ENCODE data around the gene NUDCD3. TPM values are rescaled to one million over a fixed set of nuclear protein-coding genes. Genes with fewer than 3 reads are reported as not detected.

Gene NUDCD3
- total and polyA plus RNA-seq, 2 of the 8 experiments (the other 6 are each of a cell fraction or from before 2014, with no cell fraction given): 35.2 to 93.7 TPM

DNA sequence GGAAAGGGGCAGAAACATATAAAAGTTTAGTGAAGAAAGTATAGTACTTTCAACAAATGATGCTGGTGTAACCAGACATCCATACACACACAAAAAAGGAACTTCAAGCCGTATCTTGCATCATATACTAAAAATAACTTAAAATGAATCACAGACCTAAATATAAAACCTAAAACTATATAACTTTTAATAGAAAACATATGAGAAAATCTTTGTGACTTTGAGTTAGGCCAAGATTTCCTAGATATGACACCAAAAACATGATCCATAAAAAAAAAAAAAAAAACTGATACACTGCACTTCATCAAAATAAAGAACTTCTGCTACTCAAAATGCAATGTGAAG is 40.9 kb downstream of the NUDCD3 start:
- Histone ChIP-seq H3K4me3 (ENCODE audit: extremely low read depth in 1 of 4, insufficient read depth in 2 of 4, low read depth in 3 of 4, low read length in 4 of 4) (no peak overlapping the region), H3K27ac (ENCODE audit: low read depth, low read length) (no peak overlapping the region), H4K8ac (ENCODE audit: extremely low read depth, insufficient read depth, low read length) (no peak overlapping the region), H3K14ac (ENCODE audit: insufficient read length) (no peak overlapping the region), H4K20me1 (replicated peaks in 1 of 2; ENCODE audit: control insufficient read depth in 1 of 2, insufficient read depth in 2 of 2, low read length in 2 of 2) (peaks cover 3 to 8% of the 10 kb centered on the region in 2 experiments), H3K4me1 (replicated peaks in 1 of 4; ENCODE audit: control insufficient read depth in 3 of 4, insufficient read depth in 4 of 4, low read length in 3 of 4) (peaks cover 0 to 10% (median 5%) of the 10 kb centered on the region in 4 experiments; a peak in 5 of 7 replicates), H3K23ac (ENCODE audit: insufficient read length) (no peak overlapping the region), H2AFZ (ENCODE audit: low read length) (no peak overlapping the region), H2AK5ac (ENCODE audit: low read depth, low read length) (no peak overlapping the region), H2BK120ac (replicated peaks; ENCODE audit: low read depth, low read length) (no peak overlapping the region), H3K18ac (ENCODE audit: extremely low read depth, low read length) (no peak overlapping the region), H3K79me2 (ENCODE audit: control insufficient read depth in 1 of 2, insufficient read depth in 2 of 2, low read length in 2 of 2) (peaks cover 3 to 42% of the 10 kb centered on the region in 2 experiments; a peak in 3 of 4 replicates), H3K79me1 (ENCODE audit: low read depth, low read length) (peaks cover 15% of the 10 kb centered on the region), H3K4me2 (ENCODE audit: insufficient read depth in 1 of 2, low read depth in 2 of 2, low read length in 2 of 2) (no peak overlapping the region), H3K9me3 (ENCODE audit: insufficient read depth in 2 of 2, low read depth in 1 of 2, low read length in 1 of 2) (no peaks in the 10 kb centered on the region), H2BK12ac (ENCODE audit: low read depth, low read length) (no peak overlapping the region), H2BK5ac (ENCODE audit: low read depth, low read length) (no peak overlapping the region), H3K56ac (replicated peaks; ENCODE audit: insufficient read length, low read depth, low read length) (no peak overlapping the region), H3K9ac (replicated peaks in 1 of 4; ENCODE audit: extremely low read depth in 1 of 4, low read depth in 3 of 4, low read length in 3 of 4) (no peak overlapping the region), H3K4ac (replicated peaks; ENCODE audit: insufficient read length, low read depth, low read length) (no peak overlapping the region), H3K23me2 (ENCODE audit: low read depth, low read length) (no peaks in the 10 kb centered on the region), H4K5ac (ENCODE audit: insufficient read length, low read depth, low read length) (no peak overlapping the region), H2BK20ac (ENCODE audit: low read length) (no peak overlapping the region), H4K91ac (replicated peaks; ENCODE audit: insufficient read length, low read length) (no peak overlapping the region), H2BK15ac (ENCODE audit: low read length) (no peak overlapping the region), H3K27me3 (replicated peaks in 1 of 4; ENCODE audit: control insufficient read depth in 3 of 4, extremely low read depth in 1 of 4, insufficient read depth in 3 of 4, low read length in 3 of 4) (no peaks in the 10 kb centered on the region), H3K36me3 (ENCODE audit: control insufficient read depth in 2 of 4, insufficient read depth in 4 of 4, low read length in 3 of 4) (peaks cover 0 to 3% (median 0%) of the 10 kb centered on the region in 4 experiments; a peak in 3 of 8 replicates)
- no peak for DNase-seq (ENCODE audit: low read depth in 1 of 2, low spot score in 2 of 2)
- CTCF ChIA-PET (ENCODE audit: partially characterized antibody): interaction anchor here (1.3 kb wide), 1 partner anchor 17 kb away, joined by 3 read pairs; no protein-coding TSS in a partner anchor
- POLR2A ChIA-PET (ENCODE audit: partially characterized antibody): no interaction called here
- FAIRE-seq: no peak
- 90% methylated on average over 1 of the region's 1 CpG; no CpG with 5 or more reads in 1 of the 2 experiments for WGBS, 2 experiments (ENCODE audit: extremely low coverage in 1 of 2, insufficient coverage in 1 of 2, insufficient read length in 1 of 2, insufficient replicate concordance in 2 of 2, low coverage in 1 of 2, low lambda C conversion rate in 2 of 2, missing lambda C conversion rate in 1 of 2)
- TF ChIP-seq BRCA1 (IDR thresholded peaks at IDR 0.05; ENCODE audit: low read depth, low read length) (no peak), BCL11A (IDR thresholded peaks at IDR 0.05; ENCODE audit: low read depth in 2 of 2, low read length in 2 of 2) (no peak), SP4 (IDR thresholded peaks at IDR 0.05; ENCODE audit: low read length) (no peak)

All from H1 (cell line).